IPS-20b (cell line): Measurements from ENCODE around the gene DEFB131B.
"Not testable (repeated sequence)": the region's sequence is repeated elsewhere in the genome, so short reads cannot be mapped to it uniquely, and the experiment has no call there.

Experiments used
- H3K27ac ChIP-seq: one replicate; pipeline ENCODE4 v1.5.1; 2013; ENCODE audit warnings: low read length
- H3K27me3 ChIP-seq: 2 replicates; pipeline ENCODE4 v1.6.1; 2013; ENCODE audit warnings: mild to moderate bottlenecking, low read length, inconsistent platforms; ENCODE audit not compliant: insufficient read depth
- H3K36me3 ChIP-seq: 2 replicates; pipeline ENCODE4 v1.6.1; 2013; ENCODE audit warnings: low read depth, mild to moderate bottlenecking, inconsistent platforms, low read length, moderate library complexity; ENCODE audit not compliant: insufficient read depth
- H3K4me1 ChIP-seq: 2 replicates; pipeline ENCODE4 v1.6.1; 2013; ENCODE audit warnings: mild to moderate bottlenecking, control low read depth, inconsistent platforms, low read length, moderate library complexity; ENCODE audit not compliant: insufficient read depth
- H3K4me3 ChIP-seq: 2 replicates; pipeline ENCODE4 v1.5.1; 2013; ENCODE audit warnings: mild to moderate bottlenecking, low read length, inconsistent platforms
- H3K9ac ChIP-seq: 2 replicates; pipeline ENCODE4 v1.6.1; 2013; ENCODE audit warnings: low read depth, mild to moderate bottlenecking, inconsistent platforms, low read length, moderate library complexity
- H3K9me3 ChIP-seq: 2 replicates; pipeline ENCODE4 v1.6.1; 2013; ENCODE audit warnings: mild to moderate bottlenecking, low read depth, low read length, inconsistent platforms; ENCODE audit not compliant: insufficient read depth

Gene DEFB131B, protein sequence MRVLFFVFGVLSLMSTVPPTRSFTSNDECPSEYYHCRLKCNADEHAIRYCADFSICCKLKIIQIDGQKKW

DNA sequence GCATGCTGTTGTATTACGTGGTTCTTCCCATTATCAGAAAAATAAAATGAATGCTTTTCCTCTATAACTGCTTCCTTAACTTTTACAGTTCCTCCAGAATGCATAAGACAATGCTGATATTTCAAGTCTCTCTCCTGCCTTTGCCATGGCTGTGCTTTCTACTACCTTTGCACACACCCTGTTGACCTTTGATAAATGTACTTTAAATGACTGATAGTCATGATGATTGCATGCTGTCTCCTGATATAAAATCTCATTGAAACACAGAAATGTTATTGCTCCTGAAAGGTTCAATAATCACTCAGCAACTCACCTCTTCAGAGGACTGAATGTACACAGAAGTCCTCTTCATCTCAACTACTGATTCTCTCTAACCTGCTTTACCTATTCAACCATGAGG is at the start of gene DEFB131B:
Gene DEFB131B, plus strand, starts transcription at position 395 of the 400 bp plus-strand sequence. Its CDS starts 0 bp downstream, at position 395.
- not testable (repeated sequence) for H3K4me3 ChIP-seq, H3K9me3 ChIP-seq, H3K36me3 ChIP-seq, H3K27ac ChIP-seq, H3K9ac ChIP-seq, H3K4me1 ChIP-seq, H3K27me3 ChIP-seq

DNA sequence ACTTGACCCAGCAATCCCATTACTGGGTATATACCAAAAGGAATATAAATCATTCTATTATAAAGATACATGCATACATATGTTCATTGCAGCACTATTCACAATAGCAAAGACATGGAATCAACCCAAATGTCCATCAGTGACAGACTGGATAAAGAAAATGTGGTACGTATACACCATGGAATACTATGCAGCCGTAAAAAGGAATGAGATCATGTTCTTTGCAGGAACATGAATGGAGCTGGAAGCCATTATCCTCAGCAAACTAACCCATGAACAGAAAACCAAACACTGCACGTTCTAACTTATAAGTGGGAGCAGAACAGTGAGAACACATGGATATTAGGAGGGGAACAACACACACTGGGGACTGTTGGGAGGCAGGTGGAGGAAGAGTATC is 49.0 kb upstream of the DEFB131B start:
- H3K9ac ChIP-seq, H3K9me3 ChIP-seq, H3K36me3 ChIP-seq, H3K27me3 ChIP-seq, H3K27ac ChIP-seq, H3K4me1 ChIP-seq, H3K4me3 ChIP-seq: not testable (repeated sequence)

DNA sequence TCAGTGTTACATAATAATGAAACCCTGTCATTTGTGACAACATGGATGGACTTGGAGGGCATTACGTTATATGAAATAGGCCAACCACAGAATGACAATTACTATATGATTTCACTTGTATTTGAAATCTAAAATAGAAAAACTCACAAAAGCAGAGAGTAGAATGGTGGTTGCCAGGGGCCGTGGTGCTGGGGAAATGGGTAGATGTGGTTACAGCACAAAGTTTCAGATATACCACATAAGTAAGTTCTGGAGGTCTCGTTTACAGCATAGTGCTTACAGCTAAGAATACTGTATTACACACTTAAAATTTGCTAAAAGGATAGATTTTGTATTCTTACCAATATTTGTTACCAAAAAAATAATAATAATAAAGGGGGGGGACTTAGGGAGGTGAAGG is 48.6 kb upstream of the DEFB131B start:
- not testable (repeated sequence) for H3K9ac ChIP-seq, H3K27ac ChIP-seq, H3K9me3 ChIP-seq, H3K4me1 ChIP-seq, H3K4me3 ChIP-seq, H3K36me3 ChIP-seq, H3K27me3 ChIP-seq

DNA sequence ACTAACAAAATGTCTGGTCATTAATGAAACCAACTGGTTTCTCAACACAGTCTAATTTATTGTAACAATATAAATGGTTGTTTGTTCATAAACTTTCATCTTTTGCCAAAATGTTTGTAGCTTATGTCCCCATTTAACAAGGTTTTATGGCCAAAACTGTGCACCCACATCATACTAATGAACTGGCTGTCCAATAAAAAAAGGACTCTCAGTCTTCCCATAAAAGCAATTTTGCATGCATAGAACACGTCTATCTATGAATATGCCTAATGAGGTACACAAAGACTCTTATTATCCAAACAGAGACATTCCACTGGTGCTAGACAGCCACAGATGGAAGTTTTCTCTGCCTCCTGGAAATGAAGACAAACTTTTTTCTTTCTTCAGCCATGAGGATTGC is 45.4 kb upstream of the DEFB131B start, which contains the start of gene DEFB108B:
Gene DEFB108B, plus strand, starts transcription at position 390 of the 400 bp plus-strand sequence. Its CDS starts 0 bp downstream, at position 390.
- H3K4me1 ChIP-seq, H3K27me3 ChIP-seq, H3K27ac ChIP-seq, H3K4me3 ChIP-seq, H3K9ac ChIP-seq, H3K36me3 ChIP-seq, H3K9me3 ChIP-seq: not testable (repeated sequence)

DNA sequence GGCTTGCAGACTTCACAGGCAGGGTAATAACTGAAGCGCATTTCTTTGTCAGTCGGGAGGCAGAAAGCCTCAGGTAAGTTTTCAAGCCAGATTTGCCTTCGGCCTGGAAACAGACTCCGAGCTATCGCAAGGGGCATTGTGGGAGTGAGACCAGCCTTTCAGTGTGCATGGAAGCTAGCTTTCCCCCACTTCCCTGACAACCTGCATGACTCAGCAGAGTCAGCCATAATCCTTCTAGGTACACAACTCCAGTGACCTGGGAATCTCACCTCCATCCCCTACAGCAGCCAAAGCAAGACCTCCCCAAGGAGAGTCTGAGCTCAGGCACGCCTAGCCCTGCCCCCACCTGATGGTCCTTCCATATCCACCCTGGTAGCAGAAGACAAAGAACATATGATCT is 35.5 kb upstream of the DEFB131B start:
- not testable (repeated sequence) for H3K27me3 ChIP-seq, H3K27ac ChIP-seq, H3K4me3 ChIP-seq, H3K36me3 ChIP-seq, H3K9me3 ChIP-seq, H3K4me1 ChIP-seq, H3K9ac ChIP-seq

DNA sequence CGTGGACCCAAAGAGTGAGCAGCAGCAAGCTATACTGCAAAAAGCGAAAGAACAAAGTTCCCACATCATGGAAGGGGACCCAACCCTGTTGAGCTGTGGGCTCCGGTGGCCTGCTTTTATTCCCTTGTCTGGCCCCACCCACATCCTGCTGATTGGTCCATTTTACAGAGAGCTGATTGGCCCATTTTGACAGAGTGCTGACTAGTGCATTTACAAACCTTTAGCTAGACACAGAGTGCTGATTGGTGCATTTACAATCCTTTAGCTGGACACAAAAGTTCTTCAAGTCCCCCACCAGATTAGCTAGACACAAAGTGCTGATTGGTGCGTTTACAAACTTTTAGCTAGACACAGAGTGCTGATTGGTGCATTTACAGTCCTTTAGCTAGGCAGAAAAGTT is 34.9 kb upstream of the DEFB131B start:
- not testable (repeated sequence) for H3K9me3 ChIP-seq, H3K4me3 ChIP-seq, H3K36me3 ChIP-seq, H3K27me3 ChIP-seq, H3K9ac ChIP-seq, H3K4me1 ChIP-seq
- H3K27ac ChIP-seq = peak overlapping the region; percentile 64

DNA sequence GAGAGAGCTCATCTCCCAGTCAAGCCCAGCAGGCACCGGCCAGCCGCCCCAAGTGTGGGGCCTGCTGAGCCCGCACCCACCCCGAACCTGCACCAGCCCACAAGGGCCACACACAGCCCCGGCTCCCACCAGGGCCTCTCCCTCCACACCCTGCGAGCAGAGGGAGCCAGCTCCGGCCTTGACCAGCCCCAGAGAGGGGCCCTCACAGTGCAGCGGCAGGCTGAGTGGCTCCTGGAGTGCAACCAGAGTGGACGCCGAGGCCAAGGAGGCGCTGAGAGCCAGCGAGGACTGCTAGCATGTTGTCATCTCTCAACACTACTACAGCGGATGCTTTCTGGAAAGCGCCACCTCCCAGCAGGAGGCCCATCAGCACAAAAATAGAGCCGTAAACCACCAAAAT is 34.4 kb upstream of the DEFB131B start:
- Histone ChIP-seq H3K4me3 (no peak overlapping the region), H3K36me3 (no peaks in the 10 kb centered on the region), H3K4me1 (peaks cover 5% of the 10 kb centered on the region), H3K9me3 (no peaks in the 10 kb centered on the region), H3K9ac (peak overlapping the region; percentile 37; the same call in 1 of the 2 replicates), H3K27ac (peak overlapping the region; percentile 64), H3K27me3 (no peaks in the 10 kb centered on the region)

DNA sequence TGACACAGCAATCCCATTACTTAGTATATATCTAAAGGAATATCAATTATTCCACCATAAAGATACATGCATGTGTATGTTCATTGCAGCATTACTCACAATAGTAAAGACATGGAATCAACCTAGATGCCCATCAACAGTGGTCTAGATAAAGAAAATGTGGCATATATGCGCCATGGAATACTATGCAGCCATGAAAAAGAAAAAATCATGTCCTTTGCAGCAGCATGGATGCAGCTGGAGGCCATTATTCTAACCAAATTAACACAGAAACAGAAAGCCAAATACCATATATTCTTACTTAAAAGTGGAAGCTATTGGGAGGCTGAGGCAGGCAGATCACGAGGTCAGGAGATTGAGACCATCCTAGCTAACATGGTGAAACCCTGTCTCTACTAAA is 24.4 kb upstream of the DEFB131B start:
- H3K27me3 ChIP-seq, H3K4me1 ChIP-seq, H3K9me3 ChIP-seq, H3K4me3 ChIP-seq, H3K27ac ChIP-seq, H3K9ac ChIP-seq, H3K36me3 ChIP-seq: not testable (repeated sequence)

DNA sequence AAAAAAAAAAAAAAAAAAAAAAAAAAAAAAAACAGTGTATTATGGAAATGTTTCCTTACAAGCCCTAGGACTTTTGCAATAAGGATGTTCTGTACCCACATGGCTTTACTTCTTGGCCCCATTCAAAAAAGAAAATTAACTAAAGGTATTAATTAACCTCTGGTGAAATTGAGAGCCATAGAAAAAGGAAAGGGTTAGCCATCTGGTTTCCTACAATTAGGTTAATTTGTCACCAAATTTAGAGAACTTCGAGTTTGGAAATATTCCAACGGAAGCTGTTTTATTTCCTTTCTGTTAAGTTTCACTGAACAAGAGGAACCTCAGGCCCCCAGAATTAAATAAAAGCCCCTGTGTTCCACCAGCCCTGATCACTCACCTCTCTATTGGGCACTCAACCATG is 22.4 kb upstream of the DEFB131B start:
- H3K4me1 ChIP-seq, H3K27me3 ChIP-seq, H3K36me3 ChIP-seq, H3K9ac ChIP-seq, H3K9me3 ChIP-seq, H3K4me3 ChIP-seq, H3K27ac ChIP-seq: not testable (repeated sequence)

DNA sequence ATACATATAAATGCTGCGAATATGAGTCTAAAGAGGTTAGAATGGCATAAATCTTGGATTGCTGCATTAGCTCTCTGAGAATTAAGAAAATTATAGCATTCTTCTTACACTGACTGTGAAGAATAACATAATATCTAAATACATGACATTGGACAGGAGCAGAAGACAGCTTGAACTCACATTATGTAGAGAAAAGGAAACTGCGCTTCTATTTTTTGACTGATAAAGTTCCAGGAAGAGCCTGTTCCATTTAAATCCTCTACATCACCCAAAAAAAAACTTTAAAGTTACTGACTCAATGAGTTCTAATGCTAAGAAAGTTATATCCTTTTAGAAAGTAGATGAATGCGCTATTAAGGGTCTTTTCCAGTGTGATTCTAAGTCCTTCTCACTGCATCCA is 17.4 kb upstream of the DEFB131B start:
- H3K4me1 ChIP-seq, H3K36me3 ChIP-seq, H3K27me3 ChIP-seq, H3K27ac ChIP-seq, H3K9me3 ChIP-seq, H3K4me3 ChIP-seq, H3K9ac ChIP-seq: not testable (repeated sequence)

DNA sequence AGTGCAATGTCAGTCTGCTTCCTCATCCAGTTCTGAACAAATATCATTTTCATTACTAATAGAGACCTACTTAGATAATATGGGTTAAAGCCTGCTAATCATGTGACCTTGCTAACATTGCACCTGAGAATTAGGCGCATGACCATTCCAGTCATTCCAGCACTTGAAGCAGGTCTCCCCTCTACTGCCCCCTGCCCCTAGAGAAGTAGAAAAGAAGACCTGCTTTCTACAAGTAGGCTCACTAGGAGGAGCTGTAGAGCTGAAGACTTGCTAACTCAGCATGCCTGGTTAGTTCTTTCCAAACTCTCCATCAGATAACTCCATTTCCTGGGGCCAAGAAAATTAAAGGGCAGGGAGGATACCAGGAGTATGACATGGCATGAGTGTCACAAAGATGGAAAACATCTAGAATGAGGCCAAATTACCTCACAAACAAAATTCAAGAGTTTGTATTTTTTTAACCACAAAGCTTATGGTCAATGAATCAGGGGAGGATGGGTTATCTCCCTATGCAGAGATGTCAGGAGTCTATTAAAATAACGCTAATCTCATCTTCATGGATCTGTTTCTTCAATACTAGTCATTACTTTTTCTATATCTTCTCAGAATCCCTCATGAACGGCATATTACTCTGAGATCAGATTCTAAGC is 14.2 kb upstream of the DEFB131B start:
- H3K9me3 ChIP-seq, H3K27me3 ChIP-seq, H3K27ac ChIP-seq, H3K4me1 ChIP-seq, H3K4me3 ChIP-seq, H3K9ac ChIP-seq, H3K36me3 ChIP-seq: not testable (repeated sequence)

DNA sequence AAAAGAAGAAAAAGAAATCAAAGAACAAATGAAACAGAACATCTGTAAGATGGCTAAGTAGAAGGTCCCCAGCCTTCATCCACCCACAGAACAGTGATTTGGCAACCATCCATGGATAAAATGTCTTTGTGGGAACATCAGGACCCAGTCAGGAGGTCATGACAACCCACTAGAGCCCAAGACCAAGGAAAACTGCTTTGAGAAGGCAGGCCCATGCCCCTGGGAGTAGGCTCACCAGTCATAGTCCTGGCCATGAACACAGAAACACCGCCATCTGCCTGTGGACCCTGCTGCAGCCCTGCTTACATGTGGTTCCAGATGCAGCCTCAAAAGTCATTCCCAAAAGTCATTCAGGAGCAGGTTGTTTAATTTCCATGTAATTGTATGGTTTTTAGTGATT is 11.0 kb upstream of the DEFB131B start:
- not testable (repeated sequence) for H3K9me3 ChIP-seq, H3K4me1 ChIP-seq, H3K4me3 ChIP-seq, H3K27ac ChIP-seq, H3K27me3 ChIP-seq, H3K9ac ChIP-seq, H3K36me3 ChIP-seq

DNA sequence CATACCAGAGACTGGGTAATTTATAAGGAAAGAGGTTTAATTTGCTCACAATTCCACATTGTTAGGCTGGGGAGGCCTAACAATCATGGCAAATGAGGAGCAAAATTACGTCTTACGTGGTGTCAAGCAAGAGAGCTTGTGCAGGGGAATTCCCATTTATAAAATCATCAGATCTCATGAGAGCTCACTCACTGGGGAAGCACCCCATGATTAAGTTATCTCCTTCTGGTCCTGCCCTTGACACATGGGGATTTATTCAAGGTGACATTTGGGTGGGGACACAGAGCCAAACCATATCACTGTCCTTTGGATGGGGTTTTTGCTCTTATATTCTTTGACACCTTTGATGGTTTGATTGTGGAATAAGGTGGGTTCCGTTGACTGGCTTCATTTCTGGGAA is 8.3 kb upstream of the DEFB131B start:
- not testable (repeated sequence) for H3K36me3 ChIP-seq, H3K4me3 ChIP-seq, H3K27ac ChIP-seq, H3K9ac ChIP-seq, H3K4me1 ChIP-seq, H3K27me3 ChIP-seq, H3K9me3 ChIP-seq
